Astrocyte (in vitro differentiated cells and primary cell): ENCODE results near the gene RFX4. TPM values are rescaled to one million over a fixed set of nuclear protein-coding genes. Genes with fewer than 3 reads are reported as not detected.

ENCODE experiments used
- DNase-seq: peaks from one replicate; pipeline ENCODE4 v3.0.0-alpha.2; 2010; ENCODE audit warnings: low read depth
- FAIRE-seq: peaks from 2 replicates; lab custom pipeline; 2011; peaks lifted over from hg19 to GRCh38; lab: Jason Lieb, UNC
- H2AFZ ChIP-seq: 2 replicates; pipeline ENCODE4 v1.6.0; 2012; ENCODE audit warnings: low read depth, low read length, inconsistent platforms
- H3K27ac ChIP-seq: 2 replicates; pipeline ENCODE4 v1.5.1; 2011; ENCODE audit warnings: low read depth, low read length, inconsistent platforms
- H3K27me3 ChIP-seq: 2 replicates; pipeline ENCODE4 v1.6.0; 2011; ENCODE audit warnings: low read length, inconsistent platforms; ENCODE audit not compliant: insufficient read depth
- H3K36me3 ChIP-seq: 2 replicates; pipeline ENCODE4 v1.5.1; 2011; ENCODE audit warnings: low read length, inconsistent platforms; ENCODE audit not compliant: insufficient read depth
- H3K4me1 ChIP-seq: 2 replicates; pipeline ENCODE4 v1.5.1; 2011; ENCODE audit warnings: low read length, inconsistent platforms; ENCODE audit not compliant: insufficient read depth
- H3K4me2 ChIP-seq: 2 replicates; pipeline ENCODE4 v1.6.0; 2012; ENCODE audit warnings: low read length, inconsistent platforms
- H3K4me3 ChIP-seq: 2 replicates; pipeline ENCODE4 v1.5.1; 2011; ENCODE audit warnings: low read depth, mild to moderate bottlenecking, low read length, inconsistent platforms; ENCODE audit not compliant: insufficient read depth
- H3K79me2 ChIP-seq: 2 replicates; pipeline ENCODE4 v1.6.0; 2012; ENCODE audit warnings: mild to moderate bottlenecking, low read length, inconsistent platforms; ENCODE audit not compliant: insufficient read depth
- H3K9ac ChIP-seq: 2 replicates; pipeline ENCODE4 v1.6.0; 2012; ENCODE audit warnings: mild to moderate bottlenecking, low read length, inconsistent platforms
- H3K9me3 ChIP-seq: 2 replicates; pipeline ENCODE4 v1.5.1; 2012; ENCODE audit warnings: low read depth, mild to moderate bottlenecking, low read length, inconsistent platforms; ENCODE audit not compliant: insufficient read depth
- H4K20me1 ChIP-seq: 2 replicates; pipeline ENCODE4 v1.6.0; 2012; ENCODE audit warnings: low read length, inconsistent platforms; ENCODE audit not compliant: insufficient read depth
- H3K27ac Mint-ChIP-seq: one replicate; pipeline ENCODE4 v1.8.0; 2021; ENCODE audit warnings: mild to moderate bottlenecking, mixed read lengths; ENCODE audit not compliant: unreplicated experiment
- H3K27me3 Mint-ChIP-seq: one replicate; pipeline ENCODE4 v1.8.0; 2021; ENCODE audit warnings: low read depth, mixed read lengths; ENCODE audit not compliant: unreplicated experiment
- H3K36me3 Mint-ChIP-seq: one replicate; pipeline ENCODE4 v1.8.0; 2021; ENCODE audit warnings: low read depth, mixed read lengths; ENCODE audit not compliant: unreplicated experiment
- H3K4me1 Mint-ChIP-seq: one replicate; pipeline ENCODE4 v1.8.0; 2021; ENCODE audit warnings: low read depth, mixed read lengths; ENCODE audit not compliant: unreplicated experiment
- H3K4me3 Mint-ChIP-seq: one replicate; pipeline ENCODE4 v1.8.0; 2021; ENCODE audit warnings: mild to moderate bottlenecking, moderate library complexity, mixed read lengths; ENCODE audit not compliant: unreplicated experiment
- H3K9me3 Mint-ChIP-seq: one replicate; pipeline ENCODE4 v1.8.0; 2021; ENCODE audit warnings: mild to moderate bottlenecking, mixed read lengths; ENCODE audit not compliant: unreplicated experiment
- EZH2 ChIP-seq: IDR thresholded peaks from 2 replicates; pipeline ENCODE4 v1.6.1; 2012; ENCODE audit warnings: mild to moderate bottlenecking, low read length, inconsistent platforms; ENCODE audit not compliant: insufficient read depth
- total RNA-seq: library from RNA; stranded (reverse); gene quantifications from 2 replicates; pipeline ENCODE4 v1.2.1, GENCODE V29; 2021
- TF ChIP-seq, protein P1 (sequence below): IDR thresholded peaks from 2 replicates; pipeline ENCODE4 v1.5.1; 2011; ENCODE audit warnings: low read depth, mild to moderate bottlenecking, inconsistent platforms, low read length, moderate library complexity; ENCODE audit not compliant: insufficient read depth

RFX4 gene
- total RNA-seq, 1 donor from 2014 or later = 0.07 TPM

DNA sequence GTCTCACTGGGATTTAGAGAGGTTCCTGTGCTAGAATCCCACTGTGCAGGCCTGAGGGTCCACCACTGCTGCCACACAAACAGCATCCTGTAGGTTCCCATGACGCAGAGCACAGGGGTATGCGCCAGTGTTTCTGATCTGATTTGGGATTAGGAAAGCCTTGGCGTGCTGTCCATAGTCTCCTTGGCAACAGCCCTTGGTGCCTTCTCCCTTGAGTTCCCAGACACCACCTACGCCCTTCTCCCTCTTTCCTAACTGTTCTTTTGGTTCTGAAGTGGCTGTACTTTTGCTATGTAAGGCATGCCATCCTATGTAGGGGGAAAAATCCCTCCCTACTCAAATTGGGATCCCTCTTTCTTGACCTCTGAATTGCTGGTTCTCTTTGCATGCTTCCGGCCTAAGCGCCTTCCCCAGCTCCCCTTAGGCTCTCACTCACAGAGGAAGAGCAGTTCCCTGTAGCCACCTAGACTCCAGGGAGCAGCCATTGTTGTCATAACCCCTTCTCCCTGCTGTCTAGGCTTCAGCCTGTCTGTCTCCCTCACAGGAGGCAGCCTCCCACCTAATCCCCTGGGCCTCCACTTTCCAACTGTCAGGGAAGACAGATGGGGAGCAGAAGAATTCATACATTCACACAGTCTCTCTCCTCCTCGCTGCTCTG lies 176.9 kb downstream of the RFX4 start:
- H3K27ac ChIP-seq = no peak overlapping the region
- no peak overlapping the region for H3K27ac Mint-ChIP-seq
- H3K4me2 ChIP-seq = peak overlapping the region; percentile 29

DNA sequence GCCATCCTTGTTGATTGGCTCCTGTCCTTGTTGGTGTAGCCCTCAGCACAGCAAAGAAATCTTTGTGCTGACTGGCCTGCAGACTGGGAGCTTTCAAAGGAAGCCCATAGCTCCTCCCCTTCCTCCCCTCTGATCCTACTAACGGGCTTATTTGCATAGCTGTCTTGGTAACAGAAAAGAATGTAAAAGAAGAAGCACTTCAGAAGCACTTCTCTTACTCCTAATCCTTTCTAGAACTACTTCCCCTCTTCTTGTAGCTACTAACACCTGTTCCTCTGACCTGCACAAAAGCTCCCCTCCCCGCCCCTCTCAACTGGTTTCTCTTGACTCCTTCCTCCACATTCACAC lies 177.4 kb downstream of the RFX4 start:
- peak overlapping the region; percentile 6 for H3K27ac Mint-ChIP-seq
- no peak for TF ChIP-seq EZH2
- TF ChIP-seq, protein P1, sequence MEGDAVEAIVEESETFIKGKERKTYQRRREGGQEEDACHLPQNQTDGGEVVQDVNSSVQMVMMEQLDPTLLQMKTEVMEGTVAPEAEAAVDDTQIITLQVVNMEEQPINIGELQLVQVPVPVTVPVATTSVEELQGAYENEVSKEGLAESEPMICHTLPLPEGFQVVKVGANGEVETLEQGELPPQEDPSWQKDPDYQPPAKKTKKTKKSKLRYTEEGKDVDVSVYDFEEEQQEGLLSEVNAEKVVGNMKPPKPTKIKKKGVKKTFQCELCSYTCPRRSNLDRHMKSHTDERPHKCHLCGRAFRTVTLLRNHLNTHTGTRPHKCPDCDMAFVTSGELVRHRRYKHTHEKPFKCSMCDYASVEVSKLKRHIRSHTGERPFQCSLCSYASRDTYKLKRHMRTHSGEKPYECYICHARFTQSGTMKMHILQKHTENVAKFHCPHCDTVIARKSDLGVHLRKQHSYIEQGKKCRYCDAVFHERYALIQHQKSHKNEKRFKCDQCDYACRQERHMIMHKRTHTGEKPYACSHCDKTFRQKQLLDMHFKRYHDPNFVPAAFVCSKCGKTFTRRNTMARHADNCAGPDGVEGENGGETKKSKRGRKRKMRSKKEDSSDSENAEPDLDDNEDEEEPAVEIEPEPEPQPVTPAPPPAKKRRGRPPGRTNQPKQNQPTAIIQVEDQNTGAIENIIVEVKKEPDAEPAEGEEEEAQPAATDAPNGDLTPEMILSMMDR = no peak
- H2AFZ ChIP-seq = peak overlapping the region; percentile 65
- H3K27ac ChIP-seq = no peak overlapping the region
- no peaks in the 10 kb centered on the region for H3K27me3 Mint-ChIP-seq
- no peaks in the 10 kb centered on the region for H4K20me1 ChIP-seq
- peaks cover 13% of the 10 kb centered on the region for H3K4me1 Mint-ChIP-seq
- no peaks in the 10 kb centered on the region for H3K79me2 ChIP-seq
- H3K4me2 ChIP-seq = peak overlapping the region; percentile 29
- no peak overlapping the region for H3K9ac ChIP-seq
- H3K9me3 Mint-ChIP-seq = peaks cover 4% of the 10 kb centered on the region
- no peaks in the 10 kb centered on the region for H3K4me1 ChIP-seq
- H3K4me3 ChIP-seq = no peak overlapping the region
- peak overlapping the region; percentile 36 for H3K4me3 Mint-ChIP-seq
- no peaks in the 10 kb centered on the region for H3K36me3 Mint-ChIP-seq
- FAIRE-seq (no peak), DNase-seq (no peak)
- H3K9me3 ChIP-seq = no peaks in the 10 kb centered on the region
- no peaks in the 10 kb centered on the region for H3K27me3 ChIP-seq
- no peaks in the 10 kb centered on the region for H3K36me3 ChIP-seq

More for the DNA sequence above, 176.9 kb downstream of the RFX4 start:
- Histone ChIP-seq H3K9me3 (no peaks in the 10 kb centered on the region), H3K9ac (no peak overlapping the region), H3K27me3 (no peaks in the 10 kb centered on the region), H4K20me1 (no peaks in the 10 kb centered on the region), H2AFZ (peak overlapping the region; percentile 65), H3K4me1 (no peaks in the 10 kb centered on the region), H3K36me3 (no peaks in the 10 kb centered on the region), H3K79me2 (no peaks in the 10 kb centered on the region), H3K4me3 (no peak overlapping the region)
- FAIRE-seq (no peak), DNase-seq (no peak)
- no peaks in the 10 kb centered on the region for H3K27me3 Mint-ChIP-seq
- no peak for TF ChIP-seq EZH2
- TF ChIP-seq, protein P1 = no peak
- peaks cover 4% of the 10 kb centered on the region for H3K9me3 Mint-ChIP-seq
- no peaks in the 10 kb centered on the region for H3K36me3 Mint-ChIP-seq
- peak overlapping the region; percentile 36 for H3K4me3 Mint-ChIP-seq
- peaks cover 11% of the 10 kb centered on the region for H3K4me1 Mint-ChIP-seq

DNA sequence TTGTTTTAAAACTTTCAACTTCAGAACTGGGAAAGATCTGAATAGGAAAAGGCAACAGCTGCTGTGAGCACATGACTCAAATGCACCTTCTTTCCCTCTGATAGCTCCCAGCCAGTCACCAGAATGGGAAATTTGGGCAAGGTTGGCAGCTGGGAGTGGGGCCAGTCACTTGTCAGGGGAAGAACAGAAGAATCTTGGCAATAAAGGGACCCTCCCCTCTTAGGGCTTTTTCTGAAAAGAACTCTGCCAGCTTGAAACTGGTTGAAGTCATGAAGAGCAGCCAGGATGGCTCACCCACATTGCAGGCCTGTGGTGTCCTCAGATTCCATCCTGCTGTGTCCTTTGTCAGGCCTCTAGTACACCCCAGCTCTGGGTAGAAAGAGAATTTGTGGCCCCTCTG lies 181.4 kb downstream of the RFX4 start:
- no peak overlapping the region for H3K9ac ChIP-seq
- H3K27ac ChIP-seq = no peak overlapping the region
- TF ChIP-seq EZH2 = no peak
- TF ChIP-seq, protein P1 = no peak
- H2AFZ ChIP-seq = no peak overlapping the region
- DNase-seq (no peak), FAIRE-seq (no peak)
- no peaks in the 10 kb centered on the region for H4K20me1 ChIP-seq
- peaks cover 30% of the 10 kb centered on the region for H3K4me1 ChIP-seq
- Mint-ChIP-seq H3K9me3 (no peaks in the 10 kb centered on the region), H3K4me1 (peaks cover 42% of the 10 kb centered on the region), H3K4me3 (no peak overlapping the region), H3K27ac (no peak overlapping the region), H3K27me3 (no peaks in the 10 kb centered on the region), H3K36me3 (no peaks in the 10 kb centered on the region)
- H3K79me2 ChIP-seq = no peaks in the 10 kb centered on the region
- no peak overlapping the region for H3K4me3 ChIP-seq
- no peaks in the 10 kb centered on the region for H3K36me3 ChIP-seq
- H3K4me2 ChIP-seq = no peak overlapping the region
- H3K9me3 ChIP-seq = no peaks in the 10 kb centered on the region
- no peaks in the 10 kb centered on the region for H3K27me3 ChIP-seq
